Measurements from ENCODE around the gene DNAH17. TPM values are rescaled to one million over a fixed set of nuclear protein-coding genes. Genes with fewer than 3 reads are reported as not detected.

The DNAH17 gene
- total RNA-seq, 2 donors from 2014 or later = 0.13 to 0.64 TPM

DNA sequence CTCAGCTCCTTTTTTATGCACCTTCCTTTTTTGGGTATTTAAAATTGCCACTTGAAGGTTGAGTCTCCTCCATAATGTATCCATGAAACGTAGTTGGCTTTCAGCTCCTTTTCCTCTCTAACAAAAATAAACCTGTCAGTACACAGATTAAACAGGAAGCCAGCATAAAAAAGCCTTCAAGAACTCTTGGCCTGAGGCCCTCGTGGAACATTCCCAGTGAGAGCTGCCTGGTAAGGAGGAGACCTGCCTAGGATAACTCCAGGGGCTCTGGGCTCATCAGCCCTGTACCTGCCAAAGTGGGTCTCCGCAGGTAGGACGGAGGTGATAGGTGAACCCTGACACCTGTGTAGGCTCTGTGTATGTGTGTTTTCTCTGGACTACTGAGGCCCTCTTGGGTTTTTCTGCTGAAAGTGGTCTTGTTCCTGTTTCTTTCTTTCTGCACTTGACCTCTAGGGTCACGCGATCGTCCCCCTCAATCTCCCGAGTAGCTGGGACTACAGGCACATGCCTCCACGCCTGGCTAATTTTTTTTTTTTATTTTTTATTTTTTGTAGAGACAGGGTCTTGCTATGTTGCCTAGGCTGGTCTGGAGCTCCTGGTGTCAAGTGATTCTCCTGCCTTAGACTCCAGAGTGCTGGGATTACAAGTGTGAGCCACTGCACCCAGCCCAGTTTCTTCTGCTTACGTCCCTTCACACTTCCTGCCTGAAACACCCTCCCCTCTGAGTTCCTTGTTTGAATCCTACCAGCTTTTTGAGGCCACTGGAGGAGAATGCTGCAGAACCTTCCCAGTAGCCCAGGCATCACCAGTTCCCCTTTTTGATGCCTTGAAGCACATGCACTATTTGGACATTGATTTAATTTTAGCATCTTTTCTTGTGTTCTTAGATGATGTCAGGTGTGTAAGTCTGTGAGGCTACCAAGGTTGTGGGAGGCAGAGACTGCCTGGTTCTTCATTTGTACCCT lies 188.9 kb downstream of the DNAH17 start:
- no peaks in the 10 kb centered on the region for H3K9me3 Mint-ChIP-seq
- Histone ChIP-seq H3K9me3 (ENCODE audit: control insufficient read depth, low read length) (no peaks in the 10 kb centered on the region), H3K27me3 (ENCODE audit: control insufficient read depth, insufficient read depth, low read length, poor library complexity, severe bottlenecking) (no peaks in the 10 kb centered on the region), H3K36me3 (ENCODE audit: control insufficient read depth, insufficient read depth, low read length) (peaks cover 22% of the 10 kb centered on the region), H3K27ac (ENCODE audit: low read depth, low read length) (no peak overlapping the region), H3K4me3 (ENCODE audit: low read length) (no peak overlapping the region), H3K9ac (ENCODE audit: extremely low read depth, low read length, poor library complexity, severe bottlenecking) (no peak overlapping the region), H3K4me1 (ENCODE audit: control insufficient read depth, insufficient read depth, low read length) (peaks cover 4% of the 10 kb centered on the region)
- TF ChIP-seq CTCF (conservative IDR thresholded peaks at IDR 0.05) = no peak
- H3K27ac Mint-ChIP-seq = peak overlapping the region; percentile 33
- DNase-seq = peak; percentile 57
- H3K27me3 Mint-ChIP-seq (ENCODE audit: insufficient read depth) = no peaks in the 10 kb centered on the region
- H3K36me3 Mint-ChIP-seq (ENCODE audit: low read depth) = peaks cover 26% of the 10 kb centered on the region
- 92 to 100% methylated on average over 2 to 10 of the region's 10 CpGs for WGBS, 2 experiments (ENCODE audit: insufficient coverage in 1 of 2, insufficient read length in 1 of 2)
- peaks cover 39% of the 10 kb centered on the region for H3K4me1 Mint-ChIP-seq
- no peak overlapping the region for H3K4me3 Mint-ChIP-seq

- Mint-ChIP-seq H3K27ac (peak overlapping the region; percentile 57), H3K9me3 (no peaks in the 10 kb centered on the region)
Observed at GRCh38 chr17:78384479-78385175, 192.6 kb downstream of the DNAH17 start.

More at GRCh38 chr17:78384479-78385175, 192.6 kb downstream of the DNAH17 start:
- no peak for TF ChIP-seq CTCF (conservative IDR thresholded peaks at IDR 0.05)
- H3K4me1 ChIP-seq (ENCODE audit: control insufficient read depth, insufficient read depth, low read length) = peaks cover 15% of the 10 kb centered on the region
- peaks cover 52% of the 10 kb centered on the region for H3K4me1 Mint-ChIP-seq
- H3K9me3 ChIP-seq (ENCODE audit: control insufficient read depth, low read length) = no peaks in the 10 kb centered on the region
- peaks cover 11% of the 10 kb centered on the region for H3K36me3 ChIP-seq (ENCODE audit: control insufficient read depth, insufficient read depth, low read length)
- H3K9ac ChIP-seq (ENCODE audit: extremely low read depth, low read length, poor library complexity, severe bottlenecking) = no peak overlapping the region
- H3K27ac ChIP-seq (ENCODE audit: low read depth, low read length) = no peak overlapping the region
- H3K4me3 Mint-ChIP-seq = no peak overlapping the region
- no peak overlapping the region for H3K4me3 ChIP-seq (ENCODE audit: low read length)
- peaks cover 20% of the 10 kb centered on the region for H3K36me3 Mint-ChIP-seq (ENCODE audit: low read depth)
- H3K27me3 ChIP-seq (ENCODE audit: control insufficient read depth, insufficient read depth, low read length, poor library complexity, severe bottlenecking) = no peaks in the 10 kb centered on the region
- no peaks in the 10 kb centered on the region for H3K27me3 Mint-ChIP-seq (ENCODE audit: insufficient read depth)
- 93 to 95% methylated on average over 22 to 23 of the region's 23 CpGs for WGBS, 2 experiments (ENCODE audit: insufficient coverage in 1 of 2, insufficient read length in 1 of 2)
- DNase-seq = no peak

Measured in endodermal cell (in vitro differentiated cells).